Measurements from ENCODE around the gene RTL9. TPM values are rescaled to one million over a fixed set of nuclear protein-coding genes. Genes with fewer than 3 reads are reported as not detected.

RTL9 gene
- total and polyA plus RNA-seq, 10 donors, result not detected

GRCh38 chrX:110341189-110342035, 17.2 kb upstream of the RTL9 start:
- H3K27me3 ChIP-seq (replicated peaks in 1 of 7), result peaks cover 0 to 13% (median 0%) of the 10 kb centered on the region in 7 donors
- no peak overlapping the region for H3K4me3 ChIP-seq
- no peaks in the 10 kb centered on the region for H3K4me1 ChIP-seq
- TF ChIP-seq POLR2A (IDR thresholded peaks at IDR 0.05) (no peak), CTCF (IDR thresholded peaks at IDR 0.05 in 8 of 11, conservative IDR thresholded peaks at IDR 0.05 in 3 of 11) (no peak)
- no peak overlapping the region for H3K27ac ChIP-seq
- no peaks in the 10 kb centered on the region for H3K9me3 ChIP-seq
- DNase-seq, result no peak
- no peaks in the 10 kb centered on the region for H3K36me3 ChIP-seq
- intact Hi-C loops (cut with DNase I; ENCODE audit: low total_unique reads), result no loop called here
- 70 to 83% (median 78%) methylated on average over 11 of the region's 11 CpGs for WGBS, 5 donors

GRCh38 chrX:110346681-110347080, 12.0 kb upstream of the RTL9 start:
- H3K27me3 ChIP-seq (replicated peaks in 1 of 7), result no peaks in the 10 kb centered on the region
- no peak for DNase-seq
- H3K27ac ChIP-seq, result no peak overlapping the region
- WGBS, 5 donors, result 68 to 84% (median 72%) methylated on average over 17 of the region's 17 CpGs
- no peaks in the 10 kb centered on the region for H3K4me1 ChIP-seq
- no peak for TF ChIP-seq POLR2A (IDR thresholded peaks at IDR 0.05)
- no peak for TF ChIP-seq CTCF (IDR thresholded peaks at IDR 0.05 in 8 of 11, conservative IDR thresholded peaks at IDR 0.05 in 3 of 11)
- TF ChIP-seq POLR2AphosphoS5 (IDR thresholded peaks at IDR 0.05), result no peak
- no peak overlapping the region for H3K4me3 ChIP-seq
- H3K36me3 ChIP-seq, result no peaks in the 10 kb centered on the region
- intact Hi-C loops (cut with DNase I; ENCODE audit: low total_unique reads), result no loop called here
- no peaks in the 10 kb centered on the region for H3K9me3 ChIP-seq

GRCh38 chrX:110359273-110359672, 625 bp downstream of the RTL9 start:
- H3K27me3 ChIP-seq (replicated peaks in 1 of 7), result peaks cover 0 to under 1% (median 0%) of the 10 kb centered on the region in 7 donors
- WGBS, 5 donors, result 23 to 77% (median 69%) methylated on average over 1 of the region's 1 CpG
- no peaks in the 10 kb centered on the region for H3K4me1 ChIP-seq
- TF ChIP-seq CTCF (IDR thresholded peaks at IDR 0.05 in 8 of 11, conservative IDR thresholded peaks at IDR 0.05 in 3 of 11) (no peak), POLR2AphosphoS5 (IDR thresholded peaks at IDR 0.05) (no peak), POLR2A (IDR thresholded peaks at IDR 0.05) (no peak)
- no peak overlapping the region for H3K4me3 ChIP-seq
- H3K36me3 ChIP-seq, result no peaks in the 10 kb centered on the region
- intact Hi-C loops (cut with DNase I; ENCODE audit: low total_unique reads), result no loop called here
- no peak overlapping the region for H3K27ac ChIP-seq
- DNase-seq, result no peak
- H3K9me3 ChIP-seq, result no peaks in the 10 kb centered on the region

- TF ChIP-seq POLR2A (IDR thresholded peaks at IDR 0.05) (no peak), CTCF (IDR thresholded peaks at IDR 0.05 in 8 of 11, conservative IDR thresholded peaks at IDR 0.05 in 3 of 11) (no peak), POLR2AphosphoS5 (IDR thresholded peaks at IDR 0.05) (no peak)
- no peak overlapping the region for H3K27ac ChIP-seq
- H3K36me3 ChIP-seq, result no peaks in the 10 kb centered on the region
- H3K4me3 ChIP-seq, result no peak overlapping the region
- intact Hi-C loops (cut with DNase I; ENCODE audit: low total_unique reads), result no loop called here
- H3K9me3 ChIP-seq, result no peaks in the 10 kb centered on the region
- DNase-seq, result no peak
- WGBS, 5 donors, result 72 to 94% (median 94%) methylated on average over 1 of the region's 1 CpG
- peaks cover 0 to 4% (median 0%) of the 10 kb centered on the region in 7 donors for H3K27me3 ChIP-seq (replicated peaks in 1 of 7)
- no peaks in the 10 kb centered on the region for H3K4me1 ChIP-seq
Observed at GRCh38 chrX:110363244-110363643, 4.6 kb downstream of the RTL9 start.

All from spleen (tissue), 11 donors.